GM19395 (cell line): ENCODE results near the gene PRKCE.
A peak's percentile ranks its signal among the peaks of the same experiment; 100 is the strongest.

ENCODE experiments used
- ATAC-seq: cut with Tn5 transposase; IDR thresholded peaks from one replicate; pipeline ENCODE4 v1.9.1; 2021; ENCODE audit warnings: mild to moderate bottlenecking, moderate library complexity; ENCODE audit not compliant: unreplicated experiment

Gene PRKCE

DNA sequence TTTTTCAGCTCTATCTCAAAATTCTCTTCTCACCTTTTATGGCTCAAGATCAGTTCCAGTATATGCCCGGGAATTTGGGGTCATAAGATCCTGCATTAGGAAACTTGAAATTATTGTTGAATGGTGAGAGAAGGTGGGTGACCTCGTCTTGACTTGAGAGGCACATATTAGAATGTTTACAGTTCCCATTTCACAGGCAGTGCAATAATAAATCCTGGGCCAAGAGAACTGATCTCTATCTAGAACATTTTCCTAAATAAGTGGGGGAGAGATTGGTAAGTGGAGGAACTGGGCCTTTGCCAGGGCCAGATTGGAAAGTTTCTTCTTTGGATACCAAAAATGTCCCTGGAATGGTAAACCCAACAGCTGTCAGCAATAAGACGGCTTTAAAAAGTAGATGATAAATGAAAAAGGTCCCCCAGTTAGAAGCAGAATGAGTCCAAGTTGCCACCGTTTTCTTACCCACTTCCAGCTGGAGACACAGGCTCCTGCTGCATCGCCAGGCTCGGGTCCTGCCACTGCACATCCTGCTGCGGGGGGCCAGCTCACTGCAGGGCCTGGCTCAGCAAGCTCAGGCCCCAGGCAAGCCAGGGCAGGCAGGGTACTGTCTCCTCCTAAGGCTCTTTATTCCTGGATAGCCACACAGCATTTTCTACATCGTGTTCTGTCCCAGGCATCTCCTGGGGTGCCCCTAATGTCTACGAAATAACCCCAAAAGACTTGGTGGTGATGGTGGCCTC is 519.3 kb downstream of the PRKCE start:
- ATAC-seq, result no peak

DNA sequence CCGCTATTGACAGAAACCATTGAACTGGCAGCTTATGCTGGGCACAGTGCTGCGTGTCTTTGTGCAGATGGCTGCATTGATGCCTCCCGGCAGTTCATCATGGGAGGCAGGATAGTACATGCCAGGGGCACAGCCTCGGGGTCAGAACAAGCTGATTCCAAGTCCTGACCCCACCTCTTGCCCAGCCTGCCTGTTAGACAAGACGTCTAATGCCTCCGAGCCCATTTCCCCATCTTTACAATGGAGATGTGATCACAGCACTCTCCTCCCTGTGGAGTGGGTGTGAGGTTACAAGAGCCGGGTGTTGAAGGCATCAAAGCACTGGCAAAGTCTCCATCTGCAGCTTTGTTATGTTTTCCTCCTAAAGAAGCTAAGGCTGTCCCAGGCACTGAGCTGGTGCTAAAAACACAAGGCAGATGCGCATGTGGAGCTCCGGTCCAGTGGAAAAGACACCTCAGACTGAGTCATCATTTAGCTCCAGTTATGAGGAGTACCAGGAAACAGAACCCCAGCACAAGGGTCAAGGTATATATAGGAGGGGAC is 520.0 kb downstream of the PRKCE start:
- ATAC-seq, result no peak

DNA sequence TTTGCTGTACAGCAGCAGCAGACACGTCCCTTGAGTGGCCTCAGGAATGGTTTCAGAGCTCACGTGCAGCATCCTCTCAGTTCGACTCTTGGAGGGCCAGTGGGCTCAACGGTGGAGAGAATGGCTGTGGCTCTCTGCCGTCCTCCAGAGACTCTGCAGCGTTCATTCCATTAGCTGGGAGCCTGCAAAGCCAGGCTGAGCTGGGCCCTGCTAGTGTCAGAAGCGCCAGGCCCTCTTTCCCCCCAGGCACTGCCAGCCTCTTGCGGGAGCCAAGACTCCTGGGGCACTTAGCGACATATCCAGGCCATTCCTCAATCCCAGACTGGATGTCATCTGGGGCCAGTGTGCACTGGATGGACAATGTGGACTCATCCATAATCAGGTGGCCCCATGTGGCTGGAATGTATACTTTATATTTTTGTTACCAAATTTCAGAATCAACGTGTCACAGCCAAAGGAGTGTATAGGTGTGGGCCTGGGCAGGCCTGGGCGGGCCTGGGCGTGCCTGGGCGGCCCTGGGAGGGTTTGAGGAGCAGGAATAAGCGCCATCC is 520.6 kb downstream of the PRKCE start:
- no peak for ATAC-seq

DNA sequence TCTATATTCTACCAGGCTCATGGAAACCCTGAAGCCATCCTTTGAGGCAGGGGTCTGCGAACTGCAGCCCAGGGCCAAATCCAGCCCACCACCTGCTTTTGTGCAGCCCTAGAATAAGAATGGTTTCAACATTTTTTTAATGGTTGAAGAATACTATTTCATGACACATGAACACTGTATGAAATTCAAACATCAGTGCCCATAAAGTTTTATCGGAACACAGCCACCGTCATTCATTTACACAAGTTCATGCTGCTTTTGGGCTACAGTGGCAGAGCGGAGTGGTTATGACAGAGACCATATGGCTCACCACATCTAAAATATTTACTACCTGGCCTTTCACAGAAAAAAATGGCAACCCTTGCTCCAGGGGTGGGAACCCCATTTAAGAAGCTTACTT is 521.6 kb downstream of the PRKCE start:
- no peak for ATAC-seq

DNA sequence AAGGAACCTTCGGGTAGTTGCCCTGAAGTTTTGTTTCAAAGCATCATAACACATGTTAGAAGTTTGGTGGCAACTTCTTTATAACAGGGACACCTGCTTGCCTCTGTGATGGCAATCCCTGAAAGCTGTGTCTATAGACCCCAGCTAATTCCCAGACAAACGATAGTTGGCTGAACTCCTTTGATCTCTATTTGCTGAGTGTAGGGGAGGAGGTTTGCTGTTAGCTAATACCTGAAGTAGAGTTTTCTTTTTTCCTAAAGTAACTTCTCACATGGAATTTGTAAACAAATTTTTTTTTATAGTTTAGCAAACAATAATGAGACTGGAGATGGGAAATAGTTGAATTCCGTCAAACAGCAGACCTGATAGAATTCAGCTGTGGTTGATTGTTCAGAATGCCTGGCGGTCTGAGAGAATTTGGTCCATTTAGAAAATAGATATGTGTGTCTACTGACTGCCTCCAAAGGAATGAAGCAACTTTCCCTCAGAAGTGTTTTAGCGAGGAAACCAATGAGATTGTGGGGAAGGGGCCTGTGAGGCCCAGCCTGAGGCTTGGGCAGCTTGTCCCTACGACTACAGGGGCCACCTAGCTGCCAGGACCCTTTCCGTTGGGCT is 522.3 kb downstream of the PRKCE start:
- ATAC-seq, result no peak

DNA sequence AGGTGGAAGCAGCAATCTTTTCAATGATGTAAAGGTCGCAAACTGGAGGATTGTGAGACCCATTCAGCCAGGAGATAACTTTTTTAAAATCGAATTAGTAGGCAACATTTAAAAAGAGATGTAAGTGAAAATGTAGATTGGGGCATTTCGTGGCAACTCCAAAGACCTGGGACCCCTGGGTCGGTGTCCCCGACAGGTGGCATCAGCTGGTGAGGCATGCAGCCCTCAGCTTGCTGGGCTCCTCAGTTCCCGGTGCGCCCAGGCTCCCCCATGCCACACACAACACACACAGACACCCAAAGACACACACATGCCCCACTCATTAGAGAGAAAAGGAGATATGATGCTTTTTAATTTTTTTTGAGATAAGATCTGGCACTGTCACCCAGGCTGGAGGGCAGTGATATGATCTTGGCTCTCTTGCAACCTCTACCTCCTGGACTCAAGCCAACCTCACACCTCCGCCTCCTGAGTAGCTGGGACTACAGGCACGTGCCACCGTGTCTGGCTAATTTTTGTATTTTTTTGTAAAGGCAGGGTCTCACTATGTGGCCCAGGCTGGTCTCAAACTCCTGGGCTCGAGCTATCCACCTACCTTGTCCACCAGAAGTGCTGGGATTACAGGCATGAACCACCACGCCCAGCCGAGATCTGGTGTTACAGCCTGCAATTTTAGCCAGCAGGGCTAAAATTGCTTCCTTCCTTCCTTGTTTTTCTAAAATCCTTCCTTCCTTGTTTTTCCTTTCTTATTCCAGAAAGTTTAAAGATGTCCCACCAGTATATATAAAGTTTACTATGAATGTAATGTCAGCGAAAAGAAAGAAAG is 523.1 kb downstream of the PRKCE start:
- no peak for ATAC-seq

DNA sequence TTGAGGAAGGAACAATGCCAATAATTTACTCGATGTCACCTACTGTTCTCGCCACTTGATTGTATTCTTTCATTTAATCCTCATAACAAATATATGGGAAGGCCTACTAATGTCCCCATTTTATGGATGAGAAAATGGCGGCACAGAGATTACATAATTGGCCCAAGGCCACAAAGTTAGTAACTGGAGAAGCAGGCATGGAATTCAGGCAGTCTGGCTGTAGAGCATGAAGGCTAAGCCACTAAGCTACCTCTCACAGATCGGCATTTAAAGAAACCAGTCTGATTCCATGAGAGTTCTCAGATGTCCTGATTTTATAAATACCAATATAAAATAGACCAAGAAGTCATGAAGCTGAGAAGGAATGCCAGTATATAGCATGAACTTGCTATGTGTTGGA is 523.9 kb downstream of the PRKCE start:
- ATAC-seq, result no peak

DNA sequence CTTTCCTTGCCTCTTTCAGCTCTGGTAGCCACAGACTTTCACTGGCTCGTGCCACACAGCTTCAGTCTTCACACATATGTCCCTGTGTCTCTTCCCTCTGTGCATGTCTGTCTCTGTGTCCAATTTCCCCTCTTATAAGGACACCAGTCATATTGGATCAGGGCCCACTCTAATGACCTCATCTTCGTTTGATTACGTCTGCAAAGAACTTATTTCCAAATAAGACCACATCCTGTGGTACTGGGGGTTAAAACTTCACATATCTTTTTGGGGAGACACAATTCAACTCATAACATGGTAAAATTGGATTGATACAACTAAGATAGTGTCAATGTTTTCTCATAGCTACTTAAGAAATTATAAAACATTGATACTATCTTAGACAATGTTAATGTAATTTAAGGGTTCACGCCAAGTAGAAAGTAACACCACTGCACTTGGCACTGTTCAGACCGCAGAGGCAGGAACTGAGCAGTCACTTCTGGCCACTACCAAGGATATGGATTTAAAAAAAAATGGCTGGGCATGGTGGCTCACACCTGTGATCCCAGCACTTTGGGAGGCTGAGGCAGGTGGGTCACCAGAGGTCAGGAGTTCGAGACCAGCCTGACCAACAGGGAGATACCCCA is 526.1 kb downstream of the PRKCE start:
- no peak for ATAC-seq

DNA sequence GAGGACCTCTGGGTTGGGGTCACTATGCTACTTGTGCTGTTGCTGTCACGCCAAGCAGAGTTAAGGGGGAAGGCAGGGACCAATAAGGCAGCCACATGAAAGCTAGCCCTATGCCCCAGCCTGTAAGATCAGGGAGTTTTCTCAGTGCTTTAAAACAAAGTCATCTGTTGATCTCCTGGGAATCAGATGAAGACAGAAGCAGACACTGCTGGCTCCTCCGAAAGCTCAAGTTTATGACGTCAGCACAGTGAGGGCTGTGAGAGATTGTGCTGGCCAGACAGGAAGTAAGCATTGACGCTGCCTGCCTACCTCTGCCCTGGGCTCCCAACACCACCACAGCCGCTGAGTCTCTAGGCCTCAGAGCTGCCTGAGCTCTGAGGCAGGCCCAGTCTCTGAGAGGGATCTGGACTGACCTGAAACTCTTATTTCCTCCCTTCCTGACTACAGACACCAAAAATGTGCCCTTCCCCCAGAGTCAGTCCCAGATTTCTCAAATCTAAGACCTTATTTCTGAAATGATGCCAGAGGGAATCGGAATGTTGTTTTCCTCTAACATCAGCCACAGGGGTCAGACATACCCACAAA is 527.7 kb downstream of the PRKCE start:
- ATAC-seq, result no peak

DNA sequence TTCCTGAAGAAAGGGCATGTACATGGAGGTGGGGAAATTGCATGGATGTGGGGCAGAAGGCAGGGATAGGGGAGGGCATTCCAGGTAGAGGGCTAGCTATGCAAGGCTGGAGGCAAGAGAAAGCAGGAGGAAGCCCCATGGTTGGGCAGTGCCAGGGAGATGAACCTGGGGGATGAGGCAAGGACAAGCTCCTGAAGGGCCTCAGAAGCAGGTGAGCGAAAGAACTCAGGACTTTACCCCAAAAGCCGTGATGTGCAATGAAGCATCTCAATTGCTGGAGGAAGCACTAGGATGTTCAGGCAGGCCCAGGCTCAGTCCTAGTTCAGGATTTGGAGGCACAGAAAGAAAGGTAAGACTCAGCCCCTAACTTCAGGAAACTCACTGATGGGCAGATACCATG is 528.7 kb downstream of the PRKCE start:
- no peak for ATAC-seq

DNA sequence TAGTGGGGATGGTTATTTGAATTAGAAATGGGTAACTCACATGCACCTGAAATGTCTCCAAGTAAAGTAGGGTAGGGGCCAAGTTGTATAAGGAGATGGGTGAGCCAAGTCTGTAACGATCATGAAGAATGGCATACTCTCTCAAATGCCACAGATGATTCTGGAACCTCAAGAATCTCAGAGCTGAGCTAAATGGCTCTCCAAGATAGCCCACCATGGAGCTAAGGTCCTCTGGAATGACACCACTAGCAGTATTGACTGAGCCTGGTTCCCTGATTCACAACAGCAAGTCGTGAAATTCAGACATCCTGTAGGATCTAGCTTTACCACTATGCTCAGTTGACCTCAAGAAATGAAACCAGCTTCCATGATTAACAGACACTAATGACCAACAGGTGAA is 529.8 kb downstream of the PRKCE start:
- ATAC-seq, result no peak

DNA sequence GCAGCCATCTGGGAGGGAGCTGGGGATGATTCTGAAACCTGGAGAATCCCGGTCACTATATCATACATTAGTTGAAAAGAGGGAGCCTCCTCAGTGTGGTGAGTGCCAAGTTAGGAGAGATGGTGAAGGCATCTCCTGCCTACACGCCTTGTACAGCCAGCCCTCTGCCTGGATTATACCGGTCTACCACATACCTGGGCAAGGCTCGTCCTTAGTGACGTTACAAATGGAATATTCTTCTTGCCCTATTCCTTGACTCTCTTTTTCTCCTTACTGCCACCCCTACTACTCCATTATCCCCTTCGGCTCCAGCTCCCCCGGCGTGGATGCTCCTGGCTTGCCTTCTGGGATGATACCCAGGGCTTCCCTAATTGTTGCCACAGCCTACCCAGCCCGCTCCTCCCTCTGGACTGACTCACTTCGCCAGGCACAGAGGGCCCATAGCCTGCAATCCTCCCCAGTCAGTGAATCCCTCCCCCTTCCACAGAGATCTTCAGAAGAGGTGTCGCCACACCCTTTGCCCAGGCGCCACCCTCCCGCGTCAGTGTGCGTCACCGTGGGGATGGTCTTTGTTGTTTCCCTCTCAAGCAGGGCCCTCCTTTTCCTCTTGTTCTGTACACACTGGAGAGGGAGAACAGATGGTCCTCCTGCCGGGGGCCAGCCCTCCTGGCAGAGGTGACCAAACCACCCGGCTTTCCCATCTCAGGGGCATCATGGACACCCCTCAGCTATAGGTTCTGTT is 530.5 kb downstream of the PRKCE start:
- no peak for ATAC-seq

DNA sequence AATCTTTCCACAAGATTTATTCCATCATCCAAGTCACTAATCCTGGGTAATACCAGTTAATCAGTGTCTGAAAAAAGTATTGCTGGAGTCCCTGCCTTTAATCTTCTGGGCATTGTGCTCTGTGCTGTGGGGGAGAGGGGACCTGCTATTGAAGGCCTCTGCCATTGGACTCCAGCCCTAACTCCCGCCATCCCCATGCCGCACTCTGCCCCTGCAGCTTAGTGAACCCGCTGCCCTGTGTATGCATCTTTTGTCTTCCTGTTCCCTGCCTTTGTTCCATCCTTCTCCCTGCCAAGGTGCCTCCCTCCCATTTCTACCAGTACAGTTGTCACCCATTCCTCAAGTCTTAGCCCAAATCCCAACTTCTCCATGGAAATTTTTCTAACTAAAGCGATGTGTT is 532.0 kb downstream of the PRKCE start:
- no peak for ATAC-seq

DNA sequence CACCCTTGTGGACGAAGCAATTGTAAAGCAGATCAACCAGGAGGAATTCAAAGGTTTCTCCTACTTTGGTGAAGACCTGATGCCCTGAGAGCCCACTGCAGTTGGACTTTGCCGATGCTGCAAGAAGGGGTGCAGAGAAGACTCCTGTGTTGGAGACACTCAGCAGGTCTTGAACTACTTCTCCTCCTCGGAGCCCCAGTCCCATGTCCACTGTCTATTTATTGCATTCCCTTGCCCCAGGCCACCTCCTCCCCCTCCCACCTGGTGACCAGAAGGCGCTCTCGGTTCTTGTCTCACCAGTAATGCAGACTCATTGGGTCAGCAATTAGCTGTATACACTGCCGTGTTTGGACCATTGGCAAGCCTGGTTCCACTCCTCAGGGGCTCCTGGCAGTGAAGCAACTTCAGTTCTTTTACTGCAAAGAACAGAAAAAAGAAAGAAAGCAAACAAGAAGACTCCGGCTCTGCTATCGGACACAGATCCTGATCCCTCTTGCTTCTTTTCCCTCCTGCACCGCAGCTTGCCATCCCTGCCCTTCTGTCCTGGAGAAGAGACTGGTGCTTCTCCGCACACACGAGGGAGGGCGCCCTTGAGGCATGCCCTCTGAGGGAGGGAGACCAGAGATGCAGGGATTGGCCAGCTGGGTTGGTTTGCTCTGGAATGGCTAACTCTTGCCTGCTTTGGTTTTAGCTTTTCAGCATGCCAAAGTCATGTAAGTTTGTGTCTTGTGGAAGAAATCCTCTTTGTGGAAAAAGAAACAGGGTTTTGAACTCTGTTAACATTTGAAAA is 533.5 kb downstream of the PRKCE start:
- ATAC-seq, result no peak

DNA sequence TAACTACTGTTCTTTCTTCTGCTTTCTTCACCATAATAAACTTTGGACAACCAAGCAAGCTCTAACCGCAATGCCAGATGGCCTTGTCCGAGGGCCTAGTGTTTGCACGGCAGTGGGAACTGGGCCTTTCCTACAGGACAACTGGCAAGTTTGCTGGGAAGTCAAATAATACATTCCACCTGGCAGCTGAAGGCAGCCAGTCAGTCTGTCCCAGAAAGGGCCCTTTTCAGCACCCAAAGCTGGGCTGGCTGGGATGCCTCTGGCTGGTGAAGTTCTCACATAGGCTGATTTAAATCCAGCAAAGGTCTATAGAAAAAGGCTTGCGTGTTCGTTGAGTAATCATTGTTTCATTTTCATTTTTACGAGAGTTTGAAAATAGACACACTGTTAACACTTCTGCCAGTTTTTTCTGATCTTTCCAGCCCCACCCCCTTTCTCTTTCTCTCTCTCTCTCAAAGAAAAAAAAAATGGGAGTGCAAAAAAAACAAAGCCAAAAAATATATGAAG is 535.7 kb downstream of the PRKCE start:
- peak; percentile 94 for ATAC-seq

DNA sequence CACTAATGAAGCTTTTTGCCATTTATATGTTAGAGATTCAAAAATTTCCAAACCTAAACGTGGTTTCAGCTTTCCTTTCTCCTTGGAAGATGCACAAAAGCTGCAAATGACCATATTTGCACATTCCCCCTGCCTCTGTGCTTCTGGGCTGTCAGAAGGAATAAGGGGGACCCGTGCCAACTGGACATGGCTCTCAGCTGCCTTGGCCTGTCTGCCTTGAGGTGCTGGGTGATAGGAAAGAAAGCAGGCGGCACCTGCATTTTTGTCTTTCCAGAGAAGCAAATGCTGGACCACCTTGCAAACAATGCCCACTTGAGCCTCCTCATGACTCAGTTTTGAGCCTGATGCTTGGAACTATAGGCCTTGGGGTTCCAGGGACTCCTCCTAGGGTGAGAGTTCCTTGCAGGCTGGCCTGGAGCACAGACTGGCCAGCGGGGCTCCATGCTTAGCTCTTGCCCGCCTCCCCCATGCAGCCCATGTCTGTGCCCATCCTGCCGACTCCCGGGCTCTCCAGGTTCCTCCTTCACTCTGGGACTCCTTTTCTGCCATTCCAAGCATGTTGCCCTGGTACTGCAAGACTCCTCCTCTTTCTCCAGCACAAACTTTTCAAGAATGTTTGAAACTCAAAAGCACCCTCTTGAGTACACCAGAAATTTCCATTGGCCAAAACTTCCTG is 536.7 kb downstream of the PRKCE start:
- ATAC-seq, result no peak

DNA sequence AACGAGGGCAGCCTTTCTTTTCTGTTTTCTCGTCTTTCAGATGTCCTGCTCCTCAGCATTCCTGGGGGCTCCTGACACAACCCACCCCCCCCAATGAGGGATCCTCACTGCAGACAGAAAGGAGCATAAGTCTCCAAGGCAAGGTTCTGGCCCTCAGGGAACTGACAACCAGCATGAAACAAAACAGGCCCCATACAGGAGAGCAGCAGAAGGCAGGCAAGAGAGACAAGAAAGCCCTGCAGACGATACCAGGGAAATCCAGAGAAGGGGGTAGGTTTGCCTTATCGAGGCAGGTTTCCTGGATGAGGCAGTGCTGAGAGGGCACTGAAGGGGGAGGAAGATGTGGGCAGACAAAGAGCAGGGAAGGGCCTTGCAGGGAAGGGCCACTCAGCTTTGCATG is 541.9 kb downstream of the PRKCE start:
- no peak for ATAC-seq

DNA sequence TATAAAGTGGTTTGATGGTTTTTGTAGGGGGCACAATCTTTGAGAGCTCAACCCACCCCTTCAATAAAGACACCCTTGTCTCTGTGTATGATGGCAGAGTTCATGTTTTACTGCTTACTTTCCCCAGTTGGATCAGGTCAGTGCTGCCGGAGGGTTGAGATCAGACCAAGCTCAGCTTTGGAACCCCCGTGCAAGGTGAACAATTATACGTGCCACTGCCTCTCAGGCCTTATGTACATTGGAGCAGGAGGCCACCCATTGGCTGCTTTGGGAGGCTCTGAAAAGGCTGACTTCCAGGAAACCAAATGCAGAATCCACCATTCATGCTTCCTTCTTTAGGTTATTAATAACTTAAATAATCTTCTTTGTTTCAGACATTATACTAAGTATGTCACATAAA is 542.4 kb downstream of the PRKCE start:
- ATAC-seq, result no peak
